NCI-H524 (cell line): ENCODE measurements around the gene LRP1-AS.
A peak's percentile ranks its signal among the peaks of the same experiment; 100 is the strongest.

Source experiments
- DNase-seq, 2 experiments: peaks; one replicate each; lab custom pipeline; 2025; lab: John Stamatoyannopoulos, UW

The LRP1-AS gene

DNA sequence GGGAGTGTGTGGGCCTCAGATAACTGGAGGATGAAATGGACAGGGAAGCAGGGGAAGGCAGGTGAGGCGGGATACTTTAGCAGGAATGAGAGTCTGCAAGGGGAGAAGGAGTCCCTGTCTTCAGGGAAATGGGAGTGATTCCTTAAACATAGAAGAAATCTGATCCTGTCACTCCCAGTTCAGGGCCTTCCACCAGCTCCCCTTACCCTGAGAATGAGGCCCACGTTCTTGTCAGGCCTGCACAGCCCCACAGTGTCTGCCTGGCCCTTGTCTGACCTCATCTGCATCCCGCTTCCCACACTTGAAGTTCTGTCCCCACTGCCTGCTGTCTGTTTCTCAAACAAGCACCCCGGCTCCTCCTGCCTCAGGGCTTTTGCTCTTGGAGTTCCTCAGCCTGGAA lies 12.6 kb upstream of the LRP1-AS start:
- DNase-seq = no peak

- peak; percentile 28 to 75 for DNase-seq
Observed at GRCh38 chr12:57159311-57159710, 11.9 kb upstream of the LRP1-AS start.

GRCh38 chr12:57158665-57159064 lies 11.2 kb upstream of the LRP1-AS start:
- DNase-seq = peak in 1 of 2 experiments; percentile 4

GRCh38 chr12:57158186-57158585 lies 10.8 kb upstream of the LRP1-AS start:
- DNase-seq = no peak

GRCh38 chr12:57157588-57158173 lies 10.3 kb upstream of the LRP1-AS start:
- no peak for DNase-seq

DNA sequence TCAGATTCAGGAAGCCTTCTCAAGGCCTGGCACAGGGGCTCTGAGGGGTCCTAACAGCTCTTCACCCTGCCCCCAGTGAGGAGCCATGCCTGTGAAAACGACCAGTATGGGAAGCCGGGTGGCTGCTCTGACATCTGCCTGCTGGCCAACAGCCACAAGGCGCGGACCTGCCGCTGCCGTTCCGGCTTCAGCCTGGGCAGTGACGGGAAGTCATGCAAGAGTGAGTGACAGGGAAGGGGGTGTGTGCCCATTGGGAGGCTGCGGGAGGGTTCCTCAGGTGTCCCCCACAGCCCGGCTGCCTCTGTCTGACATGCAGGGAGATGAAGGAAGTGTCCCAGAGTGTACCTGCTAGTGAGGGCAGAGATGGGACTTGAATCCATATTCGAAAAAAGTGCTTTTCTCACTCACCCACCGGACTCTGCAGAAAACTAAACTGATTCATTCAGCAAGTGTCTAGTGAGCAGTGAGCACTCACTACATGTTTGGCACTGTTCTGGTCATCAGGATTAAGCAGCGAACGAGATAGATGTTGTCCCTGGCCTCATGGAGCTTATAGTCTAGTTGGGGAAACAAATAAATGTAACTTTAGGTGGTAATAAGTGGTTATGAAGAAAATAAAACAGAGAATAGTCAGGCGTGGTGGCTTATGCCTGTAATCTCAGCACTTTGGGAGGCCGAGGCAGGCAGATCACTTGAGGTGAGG lies 9.4 kb upstream of the LRP1-AS start:
- DNase-seq = no peak

DNA sequence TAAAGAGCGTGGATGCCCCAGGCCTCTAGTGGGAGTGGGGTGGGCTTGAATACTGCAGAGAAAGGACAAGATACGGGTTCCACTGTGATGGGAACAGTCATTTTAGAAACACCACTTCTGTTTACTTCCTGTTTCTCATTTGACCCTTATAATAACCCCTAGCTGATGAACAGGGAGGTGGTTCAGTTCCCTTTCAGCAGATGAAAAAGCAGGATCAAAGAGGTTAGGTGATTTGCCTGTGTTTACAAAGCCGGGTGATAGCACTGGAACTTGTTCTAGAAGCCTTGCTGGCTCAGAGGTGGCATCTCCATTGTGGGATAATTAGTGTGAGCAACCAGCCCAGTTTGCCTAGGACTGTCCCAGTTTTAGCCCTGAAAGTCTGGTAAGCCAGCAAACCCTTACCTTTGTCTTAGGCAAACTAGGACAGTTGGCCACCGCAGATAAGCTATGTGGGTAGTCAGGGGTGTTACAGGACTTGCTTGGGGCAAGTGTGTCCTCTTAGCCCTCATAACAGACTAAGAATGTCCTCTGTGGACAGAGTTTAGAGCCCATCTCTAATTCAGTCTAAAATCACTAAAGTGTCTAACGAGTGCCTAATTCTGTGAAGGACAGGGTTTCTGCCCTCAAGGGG lies 7.5 kb upstream of the LRP1-AS start:
- DNase-seq = no peak

DNA sequence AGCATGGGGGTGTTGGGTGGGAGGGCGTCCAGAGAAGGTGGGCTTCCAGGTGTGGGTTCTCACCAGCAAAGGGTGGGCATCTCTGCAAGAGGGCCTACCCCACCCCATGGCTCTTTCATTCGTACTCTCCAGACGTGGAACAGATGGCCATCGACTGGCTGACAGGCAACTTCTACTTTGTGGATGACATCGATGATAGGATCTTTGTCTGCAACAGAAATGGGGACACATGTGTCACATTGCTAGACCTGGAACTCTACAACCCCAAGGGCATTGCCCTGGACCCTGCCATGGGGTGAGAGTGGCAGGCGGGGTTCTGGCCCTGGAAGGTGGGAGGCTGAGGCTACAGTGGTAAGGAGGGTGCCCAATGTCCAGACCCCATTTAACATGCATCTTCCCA lies 6.7 kb upstream of the LRP1-AS start:
- DNase-seq = no peak

- no peak for DNase-seq
Observed at GRCh38 chr12:57153415-57153997, 6.1 kb upstream of the LRP1-AS start.

DNA sequence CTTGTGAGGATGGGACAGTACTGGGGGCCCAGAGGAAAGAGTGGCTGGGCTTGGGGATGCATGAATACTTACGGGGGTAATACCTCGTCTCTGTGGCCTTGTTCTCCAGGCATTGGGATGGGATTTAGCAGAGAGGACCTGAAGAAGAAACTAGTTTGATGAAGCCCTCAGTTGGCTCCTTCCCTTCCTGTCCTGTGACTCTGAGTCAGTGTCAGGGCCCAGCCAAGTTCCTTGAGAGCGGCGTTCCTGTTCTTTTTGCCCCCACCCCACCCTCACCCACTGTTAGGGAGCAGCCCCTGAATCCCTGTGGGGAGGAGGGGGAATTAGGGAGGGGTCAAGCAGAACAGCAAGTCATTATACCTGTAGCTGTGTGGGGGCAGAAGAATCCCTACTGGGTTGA lies 5.2 kb upstream of the LRP1-AS start:
- DNase-seq = no peak

DNA sequence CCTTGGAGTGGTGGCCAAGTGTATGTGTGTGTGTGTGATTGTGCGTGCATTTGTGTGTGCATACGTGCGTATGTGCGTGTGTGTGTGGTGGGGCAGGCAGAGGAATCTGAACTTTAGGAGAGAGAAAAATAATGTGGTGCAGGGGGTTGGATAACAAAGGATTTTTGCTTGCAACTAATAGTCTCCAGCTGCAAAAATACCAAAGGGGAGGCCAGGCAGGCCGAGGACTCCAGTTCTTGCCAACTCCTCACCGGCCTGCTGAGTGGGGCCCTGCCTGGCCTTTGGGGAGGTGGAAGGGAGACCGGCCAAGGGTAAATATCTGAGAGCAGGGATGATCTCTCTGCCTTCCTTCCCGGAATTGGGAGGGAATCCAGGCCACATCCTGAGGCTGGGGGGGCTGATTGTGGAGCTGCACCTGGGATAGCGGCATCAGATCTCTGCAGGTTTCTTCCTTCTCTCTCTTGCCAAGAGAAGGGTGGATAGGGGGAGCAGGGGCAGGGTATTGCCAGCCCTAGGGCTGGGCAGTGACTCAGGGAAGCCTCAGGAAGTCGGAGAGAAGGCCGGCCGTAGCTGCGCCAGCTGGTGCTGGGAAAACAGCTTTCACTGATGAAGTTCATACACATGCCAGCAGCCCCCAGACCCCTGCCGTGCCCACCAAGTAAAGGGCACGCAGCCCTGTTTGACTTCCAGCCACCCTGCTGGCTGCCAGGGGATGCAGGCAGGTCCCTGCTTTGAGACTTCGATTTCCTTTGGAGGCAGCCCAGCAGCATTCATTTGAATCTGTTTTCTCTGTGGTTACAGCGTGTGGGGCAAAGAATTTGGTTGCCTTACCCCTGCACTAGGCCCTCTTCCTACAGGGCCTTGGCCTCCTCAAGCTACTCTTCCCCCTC lies 4.6 kb upstream of the LRP1-AS start:
- DNase-seq = no peak

DNA sequence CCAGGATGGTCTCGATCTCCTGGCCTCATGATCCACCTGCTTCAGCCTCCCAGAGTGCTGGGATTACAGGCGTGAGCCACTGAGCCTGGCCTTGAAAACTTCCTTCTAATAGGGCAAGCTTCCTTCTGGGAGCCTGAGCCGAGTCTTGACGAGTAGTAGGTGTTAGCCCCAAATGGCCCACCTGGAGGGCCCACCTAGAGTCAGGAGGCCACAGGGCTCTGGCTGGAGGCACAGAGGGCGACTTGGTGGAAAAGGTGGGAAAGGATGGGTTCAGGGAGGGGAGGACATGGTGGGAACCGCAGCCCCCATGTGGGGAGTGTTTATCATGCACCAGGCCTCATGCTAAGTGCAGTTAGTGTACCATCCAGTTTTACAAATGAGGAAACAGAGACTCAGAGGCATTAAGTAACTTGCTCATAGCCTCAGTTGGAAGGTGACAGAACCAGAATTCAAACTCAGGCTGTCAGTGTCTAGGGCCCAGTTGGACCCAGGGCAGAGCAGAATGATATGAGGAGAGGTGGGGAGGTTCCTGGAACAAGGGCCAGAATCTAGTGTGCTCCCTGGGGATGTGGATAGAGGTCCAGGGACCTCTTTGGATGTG lies 3.1 kb upstream of the LRP1-AS start:
- no peak for DNase-seq

GRCh38 chr12:57149245-57149900 lies 2.0 kb upstream of the LRP1-AS start:
- no peak for DNase-seq

DNA sequence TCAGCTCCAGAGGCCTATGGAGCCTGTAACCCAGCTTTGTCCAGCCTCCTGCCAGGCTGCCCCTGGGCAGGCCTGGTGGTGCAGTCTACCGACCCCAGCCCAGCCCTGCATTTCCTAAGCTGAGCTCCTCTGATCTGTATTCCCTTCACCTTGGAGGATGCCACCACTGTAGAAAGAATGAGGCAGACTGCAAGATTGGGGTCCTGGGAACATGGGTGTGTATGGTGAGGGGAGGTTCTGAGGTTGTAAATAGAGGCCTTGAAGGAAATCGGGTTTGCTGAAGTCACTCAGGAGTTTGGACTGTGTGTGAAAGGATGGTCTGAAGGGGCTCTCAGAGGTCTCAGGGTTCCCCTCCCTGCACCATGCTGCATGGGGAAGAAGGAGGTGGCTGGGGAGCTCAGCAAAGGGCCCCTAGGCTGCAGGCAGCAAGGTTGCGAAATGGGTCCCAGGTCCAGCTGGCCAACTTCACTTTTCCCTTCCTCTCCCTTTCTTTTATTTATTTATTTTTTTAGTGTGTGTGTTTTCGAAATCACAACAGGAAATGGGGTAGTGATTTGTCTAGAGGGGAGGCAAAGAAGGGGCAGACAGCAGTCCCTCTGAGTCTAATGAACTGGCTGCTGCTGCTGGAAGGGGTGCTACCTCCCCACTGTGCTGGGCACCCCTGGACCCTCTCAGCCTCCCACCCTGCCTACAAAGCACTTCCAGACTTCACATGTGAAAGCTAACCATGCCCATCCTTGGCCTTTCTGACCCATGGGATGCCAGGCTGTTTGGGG lies 1.2 kb upstream of the LRP1-AS start:
- DNase-seq = no peak

GRCh38 chr12:57146092-57146491 lies 1.3 kb downstream of the LRP1-AS start:
- DNase-seq = no peak

GRCh38 chr12:57145460-57146059 lies 1.9 kb downstream of the LRP1-AS start:
- DNase-seq = no peak

- DNase-seq = no peak
Observed at GRCh38 chr12:57143454-57143853, 4.0 kb downstream of the LRP1-AS start.

DNA sequence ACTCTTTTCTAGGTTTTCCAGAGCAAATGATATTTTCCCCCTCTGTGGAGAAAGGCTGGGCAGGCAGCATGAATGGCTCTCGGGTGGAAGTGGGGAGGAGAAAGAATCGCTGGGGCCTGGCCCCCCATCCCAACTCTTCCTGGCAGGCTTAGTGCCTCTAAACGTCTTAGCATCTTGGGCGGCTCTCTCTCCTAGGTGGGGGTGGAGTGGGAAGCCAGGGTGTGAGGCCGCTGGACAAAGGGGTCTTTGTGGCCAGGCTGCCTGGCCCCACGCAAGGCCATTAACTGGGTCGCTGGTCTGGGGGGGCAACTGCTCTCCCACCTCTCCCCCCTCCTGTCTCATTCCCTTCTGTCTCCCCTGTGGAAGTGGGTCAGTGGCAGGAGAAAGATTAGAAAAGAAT lies 4.7 kb downstream of the LRP1-AS start:
- no peak for DNase-seq

GRCh38 chr12:57142121-57142520 lies 5.3 kb downstream of the LRP1-AS start:
- no peak for DNase-seq

- no peak for DNase-seq
Observed at GRCh38 chr12:57141249-57141648, 6.2 kb downstream of the LRP1-AS start.
